HG03575 (cell line): ENCODE data around the gene GPR146.
"Not testable (repeated sequence)": the region's sequence is repeated elsewhere in the genome, so short reads cannot be mapped to it uniquely, and the experiment has no call there.

ENCODE experiments used
- ATAC-seq: cut with Tn5 transposase; IDR thresholded peaks from one replicate; pipeline ENCODE4 v1.9.1; 2021; ENCODE audit not compliant: unreplicated experiment, insufficient number of reproducible peaks, low FRiP score; ENCODE audit errors: extremely low read depth

GPR146 gene

DNA sequence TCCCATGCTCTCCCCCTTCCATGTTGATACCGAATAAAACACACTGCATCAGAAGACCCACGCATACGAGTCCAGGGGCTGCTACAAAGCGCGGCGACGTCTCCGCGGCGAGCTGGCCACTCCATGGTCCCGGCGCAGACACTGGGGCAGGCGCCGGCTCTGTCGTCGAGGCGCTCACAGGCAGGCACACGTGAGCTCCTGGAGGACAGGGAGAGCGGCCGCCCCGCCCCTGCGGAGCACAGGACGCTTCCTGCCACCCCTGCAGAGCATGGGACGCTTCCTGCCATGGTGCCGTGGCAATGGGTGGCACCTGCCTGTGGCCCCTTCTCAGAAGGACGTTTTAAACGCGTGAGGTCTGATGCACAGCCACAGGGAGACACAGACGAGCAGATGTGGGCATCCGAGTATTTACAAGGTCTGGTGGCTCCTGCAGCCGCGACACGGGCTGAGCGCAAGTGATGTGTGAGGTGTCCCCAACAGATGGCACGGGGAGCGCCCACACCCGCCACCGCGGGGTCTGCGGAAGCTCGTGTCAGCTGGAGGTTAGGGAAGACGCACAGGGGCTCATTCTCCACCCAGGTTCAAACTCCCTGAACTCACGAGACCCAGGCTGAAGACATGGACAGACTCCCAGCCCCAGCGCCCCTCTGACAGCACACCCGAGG lies 21.4 kb upstream of the GPR146 start:
- no peak for ATAC-seq

DNA sequence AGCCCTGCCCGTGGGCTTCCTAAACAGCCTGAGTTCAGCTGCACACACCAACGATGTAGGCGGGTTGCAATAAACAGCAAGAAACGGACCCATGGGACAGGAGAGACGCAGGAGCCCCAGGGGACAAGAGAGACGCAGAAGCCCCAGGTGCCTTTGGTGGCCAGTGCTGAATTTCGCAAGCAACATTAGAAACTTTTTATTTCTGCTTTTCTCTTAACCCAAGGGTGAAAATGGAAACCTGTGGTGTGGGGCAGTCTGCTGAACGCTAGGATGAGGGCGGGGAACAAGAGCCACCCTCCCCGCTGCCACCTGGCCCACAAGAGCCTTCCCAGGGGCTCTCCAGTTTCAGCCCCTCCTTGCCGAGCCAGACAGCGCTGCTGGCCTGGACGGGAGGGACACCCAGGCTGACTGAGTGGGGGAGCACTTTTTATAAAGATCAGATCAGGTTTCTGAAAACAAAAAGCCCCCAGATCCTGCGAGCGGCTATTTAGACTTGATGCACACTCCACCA lies 20.0 kb upstream of the GPR146 start:
- peak; percentile 42 for ATAC-seq

DNA sequence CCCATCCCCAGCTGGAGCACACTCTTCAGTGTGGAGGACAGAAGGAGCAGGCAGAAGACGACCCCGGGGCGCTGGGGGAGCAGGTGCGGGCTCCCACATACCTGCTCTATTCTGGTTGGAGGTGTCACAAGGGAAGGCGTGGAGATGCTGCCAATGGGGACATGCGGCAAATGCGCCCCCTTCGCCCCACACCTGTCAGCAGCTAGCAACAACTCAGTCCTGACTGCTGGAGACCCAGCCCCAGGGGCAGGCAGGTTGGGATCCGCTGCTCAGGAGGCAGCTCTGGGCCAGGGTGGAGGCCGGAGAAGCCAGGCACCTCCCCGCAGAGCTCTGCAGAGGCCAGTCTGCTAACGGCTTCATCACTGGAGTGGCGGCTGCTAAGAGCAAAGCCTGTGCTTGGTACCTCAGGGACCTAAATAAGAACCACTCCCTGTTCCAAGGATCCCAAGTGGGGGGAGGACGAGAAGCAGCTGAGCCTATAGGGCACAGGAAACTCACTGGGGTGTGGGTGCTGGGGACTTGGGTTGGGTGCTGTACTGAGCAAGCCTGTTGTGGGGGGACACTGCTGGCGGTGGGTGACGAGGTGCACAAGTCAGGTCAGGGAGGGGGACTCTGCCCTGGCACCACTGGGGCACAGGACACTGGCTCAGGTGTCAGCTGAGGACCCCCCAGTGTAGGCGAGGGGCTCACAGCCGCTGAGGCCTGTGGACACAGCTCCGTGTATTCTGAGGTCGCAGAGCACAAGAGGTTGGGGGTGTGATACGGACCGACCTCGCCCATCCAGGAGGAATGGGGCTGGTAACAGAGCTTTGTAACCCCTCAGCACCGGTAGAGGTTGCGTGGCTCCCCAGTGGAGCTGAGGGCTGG lies 19.2 kb upstream of the GPR146 start:
- ATAC-seq = no peak

DNA sequence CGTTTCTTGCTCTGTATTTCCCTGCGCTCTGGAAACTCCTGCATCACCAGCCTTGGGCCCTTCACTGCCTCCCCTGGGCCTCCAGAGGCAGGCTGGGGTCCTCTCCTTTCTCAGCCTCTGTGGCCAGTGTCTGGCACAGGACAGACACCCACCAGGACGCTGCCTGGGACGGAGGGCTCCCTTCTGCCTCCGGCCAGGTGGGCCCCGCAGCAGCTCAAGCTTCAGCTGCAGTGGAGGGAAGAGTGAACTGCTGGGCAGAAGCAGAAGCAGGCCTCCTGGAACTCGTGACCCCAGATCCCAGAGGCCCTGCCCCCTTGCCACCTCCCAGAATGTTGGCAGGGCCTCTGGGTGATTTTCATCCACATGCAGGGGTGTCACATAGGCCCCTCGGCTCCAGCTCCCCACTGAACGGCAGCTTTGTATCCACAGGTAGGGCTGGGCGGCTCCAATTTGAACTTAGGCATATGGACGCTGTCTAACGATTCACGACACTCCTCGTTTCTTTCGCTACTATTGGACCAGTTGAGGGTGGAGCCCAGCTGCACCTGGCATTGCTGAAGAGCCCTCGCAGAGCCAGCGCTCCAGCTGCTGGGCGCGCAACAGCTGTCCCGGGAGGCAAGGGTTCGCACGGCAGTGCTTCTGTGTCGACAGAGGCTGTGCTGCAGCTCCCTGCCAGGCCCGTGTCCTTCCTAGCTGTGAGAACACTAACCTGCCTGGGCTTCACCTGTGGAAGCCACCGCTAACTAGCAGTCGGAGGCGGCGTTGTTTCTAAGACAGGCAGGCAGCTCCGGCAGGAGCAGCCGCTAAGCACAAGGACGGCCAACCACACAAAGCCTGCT lies 18.4 kb upstream of the GPR146 start:
- ATAC-seq = no peak

DNA sequence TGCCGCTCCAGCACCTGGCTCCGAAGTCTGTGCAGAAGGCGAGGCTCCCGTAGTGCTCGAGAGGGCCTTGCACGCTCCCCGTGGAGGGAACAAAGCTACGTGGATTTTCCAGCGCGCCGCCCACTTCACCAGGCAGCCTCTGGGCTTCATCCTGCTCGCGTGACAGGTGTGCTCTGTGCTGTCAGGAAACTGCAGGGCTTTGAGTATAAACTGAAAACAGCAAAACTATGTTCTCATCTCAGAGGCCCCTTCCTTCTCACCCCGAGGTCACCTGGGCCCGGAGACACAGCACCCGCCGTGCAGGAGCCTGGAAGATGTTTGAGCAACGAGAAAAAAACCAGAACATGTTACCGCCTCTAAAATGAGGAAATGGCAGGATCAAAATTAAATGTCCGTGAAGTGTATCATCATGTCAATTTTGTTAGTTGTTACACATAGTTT lies 17.6 kb upstream of the GPR146 start:
- no peak for ATAC-seq

- no peak for ATAC-seq
Measured at GRCh38 chr7:1027242-1028043, 16.9 kb upstream of the GPR146 start.

GRCh38 chr7:1028044-1028770 lies 16.1 kb upstream of the GPR146 start:
- no peak for ATAC-seq

DNA sequence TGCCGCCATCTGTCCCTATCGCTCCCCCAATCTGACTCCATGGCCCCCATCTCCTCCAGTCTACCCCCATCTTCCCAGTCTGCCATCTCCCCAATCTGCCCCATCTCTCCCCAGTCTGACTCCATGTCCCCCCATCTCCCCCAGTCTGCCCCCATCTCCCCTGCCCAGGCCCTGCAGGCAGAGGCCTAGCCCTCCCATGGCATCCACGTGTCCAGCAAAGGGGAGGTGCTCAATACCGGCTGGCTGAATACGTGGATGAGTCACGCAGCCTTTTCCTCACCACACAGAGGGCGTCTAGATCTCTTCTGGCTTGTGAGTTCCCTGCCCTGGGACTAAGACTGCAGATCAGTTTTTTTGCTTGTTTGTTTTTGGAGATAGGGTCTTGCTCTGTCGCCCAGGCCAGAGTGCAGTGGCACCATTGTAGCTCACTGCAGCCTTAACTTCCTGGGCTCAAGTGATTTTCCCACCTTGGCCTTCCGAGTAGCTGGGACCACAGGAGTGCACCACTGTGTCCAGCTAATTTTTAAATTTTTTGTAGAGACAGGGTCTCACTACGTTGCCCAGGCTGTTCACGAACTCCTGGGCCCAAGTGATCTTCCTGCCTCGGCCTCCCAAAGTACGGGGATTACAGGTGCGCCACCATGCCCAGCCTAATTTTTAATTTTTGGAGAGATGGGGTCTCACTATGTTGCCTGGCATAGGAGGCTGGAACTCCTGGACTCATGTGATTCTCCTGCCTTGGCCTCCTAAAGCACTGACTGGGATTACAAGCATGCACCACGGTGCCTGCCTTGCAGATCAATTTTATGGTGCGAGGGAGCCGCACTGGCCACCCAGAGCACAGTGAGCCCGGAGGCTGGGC lies 15.3 kb upstream of the GPR146 start:
- no peak for ATAC-seq

GRCh38 chr7:1029637-1030443 lies 14.5 kb upstream of the GPR146 start:
- no peak for ATAC-seq

DNA sequence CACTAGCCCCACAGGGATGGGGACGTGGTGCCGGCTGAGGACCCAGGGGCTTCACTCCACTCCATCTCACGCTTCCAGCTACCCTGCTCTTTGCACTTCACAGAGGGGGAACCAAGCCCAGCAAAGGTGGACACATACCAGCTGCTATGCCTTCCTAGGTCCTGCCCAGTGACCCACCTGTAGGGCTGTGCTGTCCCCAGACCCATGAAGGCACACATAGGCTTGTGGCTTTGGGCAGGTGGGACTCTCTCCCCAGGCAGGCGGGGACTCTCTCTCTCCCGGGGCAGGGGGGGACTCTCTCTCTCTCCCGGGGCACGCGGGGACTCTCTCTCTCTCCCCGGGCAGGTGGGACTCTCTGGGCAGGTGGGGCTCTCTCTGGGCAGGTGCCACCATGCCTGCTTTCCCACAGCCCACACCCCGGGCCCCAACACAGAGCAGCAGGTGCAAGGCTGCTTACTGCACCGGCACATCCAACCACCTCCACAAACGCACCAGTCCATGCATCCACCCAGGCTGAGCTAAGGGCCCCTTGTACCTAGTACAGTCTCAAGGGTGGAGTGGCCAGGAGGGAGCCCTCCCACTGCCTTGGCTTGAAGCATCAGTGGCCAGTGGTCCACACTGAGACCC lies 13.8 kb upstream of the GPR146 start:
- no peak for ATAC-seq

- ATAC-seq = no peak
Measured at GRCh38 chr7:1031716-1032455, 12.5 kb upstream of the GPR146 start.

DNA sequence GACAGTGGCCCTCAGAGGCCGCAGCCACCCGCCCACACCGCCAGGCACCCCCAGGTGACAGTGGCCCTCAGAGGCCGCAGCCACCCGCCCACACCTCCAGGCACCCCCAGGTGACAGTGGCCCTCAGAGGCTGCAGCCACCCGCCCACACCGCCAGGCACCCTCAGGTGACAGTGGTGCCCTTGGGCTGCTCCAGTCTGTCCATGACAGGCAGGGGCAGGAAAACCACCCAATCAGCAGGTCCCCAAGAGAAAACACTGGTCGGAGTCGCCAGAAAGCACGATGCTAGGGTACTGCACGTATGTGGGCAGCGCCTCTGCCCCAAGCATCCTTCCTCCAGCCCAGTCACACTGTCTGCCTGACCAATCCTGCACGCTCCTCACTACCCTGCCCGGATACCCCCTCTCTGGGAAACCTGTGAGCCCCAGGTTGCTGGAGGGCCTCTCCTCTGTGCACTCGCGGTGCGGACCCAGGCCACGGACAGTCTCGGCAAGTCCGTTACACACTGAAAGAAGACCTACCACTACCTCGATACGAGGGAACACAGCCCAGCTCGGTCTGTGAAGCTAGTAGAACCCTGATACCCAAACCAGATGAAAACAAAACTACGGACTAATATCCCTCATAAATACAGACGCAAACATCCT lies 11.7 kb upstream of the GPR146 start:
- ATAC-seq = no peak

GRCh38 chr7:1033546-1034145 lies 10.7 kb upstream of the GPR146 start:
- ATAC-seq = no peak

DNA sequence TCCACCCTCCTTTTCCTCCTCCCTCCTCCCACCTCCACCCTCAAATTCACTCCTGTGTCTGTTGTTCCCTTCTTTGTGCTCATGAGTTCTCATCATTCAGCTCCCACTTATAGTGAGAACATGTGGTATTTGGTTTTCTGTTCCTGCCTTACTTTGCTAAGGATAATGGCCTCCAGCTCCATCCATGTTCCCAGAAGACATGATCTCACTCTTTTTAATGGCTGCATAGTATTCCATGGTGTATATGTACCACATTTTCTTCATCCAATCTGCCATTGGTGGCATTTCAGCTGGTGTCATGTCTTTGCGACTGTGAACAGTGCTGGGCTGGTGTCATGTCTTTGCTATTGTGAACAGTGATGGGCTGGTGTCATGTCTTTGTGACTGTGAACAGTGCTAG lies 9.6 kb upstream of the GPR146 start:
- ATAC-seq = not testable (repeated sequence)
